IPS-11a (cell line): Measurements from ENCODE around the gene NFIX.

Experiments used
- H3K4me3 ChIP-seq: one replicate; pipeline ENCODE4 v1.5.1; 2013; ENCODE audit warnings: low read depth, low read length, control low read depth

Gene NFIX

DNA sequence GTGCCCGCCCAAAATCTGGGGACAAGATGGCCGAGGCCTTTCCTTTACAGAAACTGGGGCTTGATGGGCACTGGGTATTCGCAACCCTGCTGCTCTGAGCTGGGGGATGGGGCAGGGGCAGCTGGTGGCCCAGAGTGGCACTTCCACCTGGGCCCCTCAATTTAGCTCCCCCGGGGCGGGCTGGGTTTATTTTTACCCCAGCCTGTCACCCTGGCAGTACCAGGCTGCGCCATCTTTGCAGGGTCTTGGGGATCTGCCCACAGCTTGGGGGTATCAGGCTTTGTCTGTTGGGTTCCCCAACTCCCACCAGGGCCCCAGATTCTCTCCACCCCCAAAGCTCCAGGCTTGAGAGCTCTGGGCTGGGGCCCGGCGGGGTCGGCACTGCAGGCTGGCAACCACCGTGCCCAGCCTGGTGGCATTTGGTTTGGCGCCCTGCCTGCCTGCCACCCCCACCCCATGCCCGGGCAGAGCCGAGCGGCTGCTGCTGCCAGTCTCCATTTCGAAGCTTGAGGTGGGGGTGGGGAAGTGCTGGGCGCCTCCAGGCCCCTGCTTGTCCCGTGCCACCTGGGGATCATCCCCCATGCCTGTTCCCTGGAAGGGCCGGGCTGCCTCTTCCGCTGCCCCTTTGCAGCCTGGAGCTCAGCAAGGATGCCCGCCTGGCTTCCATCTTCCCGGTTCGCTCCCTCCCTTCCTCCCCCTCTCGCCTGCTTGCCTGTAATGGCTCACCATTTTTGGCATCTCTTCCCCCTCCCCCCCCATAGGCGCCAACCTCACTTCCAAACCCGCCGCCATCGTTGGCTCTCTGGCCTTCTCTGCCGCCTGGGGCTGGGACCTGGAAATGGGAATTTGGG lies 11.4 kb downstream of the NFIX start:
- H3K4me3 ChIP-seq = no peak overlapping the region

DNA sequence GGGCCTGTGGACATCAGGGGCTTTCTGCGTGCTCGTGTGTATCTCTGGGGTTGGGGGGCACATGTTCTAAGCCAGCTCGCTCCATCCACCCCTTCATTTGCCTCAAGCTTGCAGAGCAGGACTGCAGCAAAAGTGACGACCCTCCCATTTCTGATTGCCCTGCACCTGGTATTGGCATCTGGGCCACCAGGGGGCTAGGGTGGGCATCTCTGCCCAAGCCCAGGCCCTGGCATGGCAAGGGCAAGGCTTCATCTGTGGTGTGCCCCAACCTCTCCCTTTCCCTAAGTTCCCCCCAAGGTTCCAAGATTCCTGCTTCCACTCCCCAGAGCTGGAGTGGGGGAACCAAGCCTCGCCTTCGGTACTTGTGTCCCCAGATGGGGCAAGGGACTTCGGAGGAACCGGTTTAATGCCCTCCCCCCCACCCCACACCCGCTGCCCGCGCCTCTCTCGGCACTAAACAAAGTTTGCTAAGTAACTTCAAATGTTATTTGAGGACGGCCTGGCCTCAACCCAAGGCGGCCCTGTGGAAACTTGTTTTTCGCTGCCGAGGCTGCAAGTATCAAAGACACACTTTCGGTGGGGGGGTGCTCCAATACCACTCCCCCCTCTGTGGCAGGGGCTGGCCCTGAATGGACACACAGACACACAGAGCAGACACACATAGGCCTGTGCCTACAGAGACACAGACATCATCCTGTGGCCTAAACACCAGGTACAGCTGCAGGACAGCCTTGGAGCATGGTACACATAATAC lies 12.2 kb downstream of the NFIX start:
- no peak overlapping the region for H3K4me3 ChIP-seq

DNA sequence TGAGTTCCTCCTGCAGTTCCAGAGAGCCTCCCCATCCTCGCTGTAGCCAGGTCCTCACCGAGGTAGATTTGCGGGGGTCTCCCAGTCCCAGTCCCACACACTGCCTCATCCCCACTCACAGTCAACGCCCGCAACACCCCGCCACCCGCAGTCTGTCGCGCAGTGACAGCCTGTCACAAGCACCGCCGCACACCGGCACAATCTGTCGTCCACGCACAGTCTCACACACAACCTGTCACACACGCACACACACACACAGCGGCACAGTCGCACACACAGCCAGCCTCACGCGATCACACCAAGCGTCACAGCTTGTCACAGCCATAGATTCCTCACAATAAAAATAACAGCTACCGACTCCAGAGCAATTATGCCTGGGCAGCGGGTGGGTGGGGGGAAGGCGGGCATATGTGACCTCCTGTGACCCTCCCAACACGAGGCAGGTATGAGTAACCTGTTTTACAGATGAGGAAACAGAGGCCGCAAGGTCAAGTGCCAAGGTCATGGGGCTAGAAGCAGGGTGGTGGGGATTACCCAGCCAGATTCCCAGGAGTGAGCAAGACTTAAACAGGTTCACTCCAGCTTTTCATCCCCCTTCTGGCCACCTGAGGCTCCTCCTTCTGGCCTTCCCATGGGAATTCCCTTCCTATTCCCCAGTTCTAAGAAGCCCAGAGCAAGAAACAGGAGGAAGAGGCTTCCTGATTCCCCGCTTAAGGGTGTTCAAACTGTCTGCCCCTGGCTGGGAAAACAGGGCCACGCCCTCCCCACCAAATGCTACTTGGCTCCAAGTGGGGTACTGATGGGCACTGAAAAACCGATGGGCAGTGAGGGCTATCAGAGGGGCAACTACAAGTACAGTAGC lies 13.9 kb downstream of the NFIX start:
- H3K4me3 ChIP-seq = no peak overlapping the region

- no peak overlapping the region for H3K4me3 ChIP-seq
Observed at GRCh38 chr19:13010038-13010991, 15.0 kb downstream of the NFIX start.

- H3K4me3 ChIP-seq = no peak overlapping the region
Observed at GRCh38 chr19:13010992-13011652, 15.8 kb downstream of the NFIX start.

DNA sequence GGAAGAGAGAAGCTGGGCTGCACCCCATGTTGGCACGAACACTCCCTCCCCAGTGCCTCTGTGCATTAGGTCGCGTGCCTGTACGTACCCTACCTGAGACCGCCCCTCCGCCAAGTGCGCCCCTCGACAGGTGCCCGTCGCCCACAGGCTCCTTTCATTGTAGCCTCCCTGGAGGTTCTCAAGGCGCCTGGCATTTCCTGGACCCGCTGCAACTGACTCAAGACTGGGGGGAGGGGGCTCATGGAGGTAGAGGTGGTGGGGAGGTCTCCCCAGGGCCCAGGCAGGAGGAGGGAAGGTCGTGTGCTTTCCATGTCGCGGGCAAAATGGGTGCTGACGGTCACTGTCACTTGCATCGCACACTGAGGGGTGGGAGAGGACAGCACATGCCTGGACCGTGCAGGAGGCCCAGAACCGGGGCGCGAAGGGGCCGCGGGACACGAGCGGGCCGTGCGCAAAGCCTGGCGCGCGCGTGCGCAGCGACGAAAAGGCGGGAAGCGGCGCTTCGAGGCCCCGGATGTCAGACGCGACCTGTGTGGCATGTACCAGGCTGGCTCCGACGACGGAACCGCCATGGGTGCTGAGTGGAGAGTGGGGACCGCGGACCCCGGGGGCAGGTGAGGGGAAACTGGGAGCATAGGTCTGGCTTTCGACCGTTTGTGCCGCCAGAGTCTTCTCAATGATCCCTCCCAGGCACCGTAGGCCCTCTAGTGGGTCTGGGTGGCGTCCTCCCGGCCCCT lies 16.5 kb downstream of the NFIX start:
- no peak overlapping the region for H3K4me3 ChIP-seq

DNA sequence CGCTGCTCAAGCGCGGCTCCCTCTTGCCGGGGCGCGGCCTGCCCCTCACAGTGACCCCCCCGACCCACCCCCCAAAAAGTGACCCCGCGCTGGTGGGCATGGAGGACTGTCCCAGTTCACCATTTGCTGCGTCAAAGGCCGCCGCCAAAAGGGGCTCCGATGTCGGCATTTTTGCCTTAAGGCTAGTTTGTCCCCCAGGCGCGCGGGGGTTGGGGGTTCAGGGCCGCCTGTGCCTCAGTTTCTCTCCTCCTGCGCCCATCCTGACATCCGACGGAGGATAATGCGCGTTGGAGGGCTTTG lies 17.1 kb downstream of the NFIX start:
- no peak overlapping the region for H3K4me3 ChIP-seq

GRCh38 chr19:13012690-13013608 lies 17.7 kb downstream of the NFIX start:
- H3K4me3 ChIP-seq = no peak overlapping the region

DNA sequence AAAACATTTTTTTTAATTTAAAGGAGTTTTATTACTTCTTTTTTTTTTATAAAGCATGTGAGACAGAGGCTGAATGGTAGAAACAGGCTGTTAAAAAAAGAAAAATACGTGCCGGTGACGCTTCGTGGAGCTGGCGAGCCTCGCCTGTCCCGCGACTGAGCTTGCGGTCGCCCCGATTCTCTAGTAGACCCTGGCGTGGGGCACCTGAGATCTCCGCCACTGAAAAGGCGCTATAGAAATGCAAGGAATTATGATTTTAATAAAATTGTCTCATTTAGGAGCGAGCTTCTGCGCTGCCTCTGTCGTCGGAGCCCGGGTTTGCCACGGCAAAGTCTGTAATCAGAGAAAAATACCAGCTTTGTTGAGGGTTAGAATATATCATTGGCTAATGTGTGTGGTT lies 18.4 kb downstream of the NFIX start:
- H3K4me3 ChIP-seq = no peak overlapping the region

DNA sequence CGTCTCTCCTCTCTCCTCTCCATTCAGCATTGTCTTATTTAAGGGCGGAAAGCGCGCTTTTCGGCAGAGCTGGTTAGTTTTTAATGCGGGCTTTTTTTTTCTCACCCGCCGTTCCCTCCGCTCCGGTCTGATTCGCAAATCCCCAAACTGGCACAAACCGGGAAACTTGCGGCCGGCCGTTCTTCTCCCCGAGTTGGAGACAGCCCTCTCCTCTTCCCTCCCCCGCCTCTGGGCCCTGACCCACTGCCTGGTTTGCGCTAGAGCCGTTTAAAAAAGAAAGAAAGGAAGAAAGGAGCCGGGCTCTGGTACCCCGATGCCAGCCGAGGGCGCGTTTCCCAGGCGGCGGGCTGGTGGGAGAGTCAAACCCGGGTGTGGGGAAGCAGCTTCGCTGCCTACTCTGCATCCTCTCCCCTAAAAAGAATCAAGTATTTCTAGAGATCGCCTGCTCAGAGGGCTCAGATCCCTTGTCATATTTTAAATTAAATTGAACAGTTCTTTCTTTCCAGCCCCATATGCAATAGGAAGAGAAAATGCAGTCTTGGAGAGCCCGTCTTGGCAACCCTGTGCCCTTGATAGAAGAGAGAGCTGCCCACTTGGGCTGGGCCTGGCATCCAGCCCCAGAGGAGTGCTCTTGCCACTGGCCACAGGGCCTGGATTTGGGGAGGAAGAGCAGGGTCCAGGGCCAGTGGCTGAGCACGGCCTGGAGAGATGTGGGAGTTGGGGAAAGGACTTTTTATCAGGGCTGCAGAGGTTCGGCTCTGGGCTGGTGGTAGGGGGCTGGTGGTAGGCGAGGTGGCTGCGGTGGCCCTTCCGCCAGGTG lies 19.0 kb downstream of the NFIX start:
- H3K4me3 ChIP-seq = no peak overlapping the region

DNA sequence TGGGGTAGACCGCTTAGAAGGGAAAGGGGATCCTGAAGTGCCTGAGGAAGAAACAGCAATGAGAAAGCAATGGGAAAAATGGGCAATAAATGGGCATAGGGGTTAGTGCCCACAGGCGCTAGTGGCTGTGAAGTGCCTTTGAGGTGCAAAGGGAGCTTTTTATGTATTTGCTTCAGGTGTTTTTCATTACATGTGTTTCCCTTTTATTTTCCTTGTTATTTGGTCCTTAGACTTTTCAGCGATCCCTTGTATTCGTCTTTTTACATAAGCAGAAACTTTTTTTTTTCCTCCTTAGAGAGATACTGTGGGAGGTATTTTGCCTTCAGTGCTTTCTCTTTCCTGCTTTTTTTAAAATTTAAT lies 19.6 kb downstream of the NFIX start:
- no peak overlapping the region for H3K4me3 ChIP-seq

GRCh38 chr19:13015361-13016223 lies 20.3 kb downstream of the NFIX start:
- no peak overlapping the region for H3K4me3 ChIP-seq

DNA sequence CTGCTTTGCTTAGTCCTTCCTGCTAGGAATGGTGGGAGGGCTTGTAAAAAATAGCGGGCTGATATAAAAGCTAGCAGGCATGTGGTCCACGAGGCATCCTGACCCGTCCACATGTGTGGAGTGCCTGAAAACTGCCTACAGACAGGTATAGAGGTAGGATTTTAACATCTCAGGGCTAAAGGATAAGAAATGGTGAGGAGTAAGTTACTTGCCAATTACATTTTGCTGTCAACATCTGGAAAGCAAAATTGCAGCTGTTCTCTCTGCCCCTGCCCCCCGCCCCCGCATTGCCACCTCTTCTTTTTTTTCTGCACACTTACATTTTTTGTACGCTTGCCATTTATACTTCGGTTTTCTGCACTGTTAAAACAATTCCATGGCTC lies 21.0 kb downstream of the NFIX start:
- no peak overlapping the region for H3K4me3 ChIP-seq

GRCh38 chr19:13016628-13017305 lies 21.5 kb downstream of the NFIX start:
- no peak overlapping the region for H3K4me3 ChIP-seq

DNA sequence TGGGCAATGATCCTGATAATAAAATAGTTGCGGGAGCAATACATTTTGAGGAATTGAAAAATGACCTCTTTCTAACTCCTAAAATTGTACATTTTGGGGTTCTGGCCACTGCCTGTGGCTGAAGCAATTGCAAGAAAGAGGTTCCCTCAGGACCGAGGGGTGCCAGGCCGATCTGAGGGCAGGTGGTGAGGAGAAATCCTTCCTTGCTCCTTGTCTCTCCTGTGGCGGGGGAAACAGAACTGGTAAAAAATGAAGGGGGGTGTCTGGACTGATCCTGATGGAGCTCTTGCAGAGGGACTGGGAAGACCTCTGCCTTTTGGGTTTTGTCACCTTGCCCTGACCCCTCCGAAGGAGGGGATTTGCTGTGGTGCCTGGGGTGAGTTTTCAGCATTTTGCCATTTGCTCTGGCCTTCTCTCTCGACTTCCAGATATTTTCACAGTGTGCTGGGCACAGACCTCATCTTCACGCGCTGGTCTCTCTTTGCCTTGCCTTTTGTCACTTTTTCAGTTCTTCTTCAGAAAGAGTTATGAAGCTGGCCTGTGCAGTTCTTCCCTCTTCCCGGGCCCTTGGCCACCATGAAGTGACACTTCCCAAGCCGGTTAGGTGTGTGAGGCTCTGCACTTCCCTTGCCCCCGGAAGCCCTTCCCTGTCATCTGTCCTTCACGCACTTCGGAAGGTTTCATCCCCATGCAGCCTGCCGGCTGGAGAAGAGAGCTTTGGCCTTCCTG lies 22.2 kb downstream of the NFIX start:
- H3K4me3 ChIP-seq = no peak overlapping the region
